ENCODE data around the gene CFAP54.
"Not testable (repeated sequence)": the region's sequence is repeated elsewhere in the genome, so short reads cannot be mapped to it uniquely, and the experiment has no call there.

The CFAP54 gene

GRCh38 chr12:96516472-96517430, 27.4 kb downstream of the CFAP54 start:
- peak; percentile 55 to 90 (median 76) for DNase-seq

DNA sequence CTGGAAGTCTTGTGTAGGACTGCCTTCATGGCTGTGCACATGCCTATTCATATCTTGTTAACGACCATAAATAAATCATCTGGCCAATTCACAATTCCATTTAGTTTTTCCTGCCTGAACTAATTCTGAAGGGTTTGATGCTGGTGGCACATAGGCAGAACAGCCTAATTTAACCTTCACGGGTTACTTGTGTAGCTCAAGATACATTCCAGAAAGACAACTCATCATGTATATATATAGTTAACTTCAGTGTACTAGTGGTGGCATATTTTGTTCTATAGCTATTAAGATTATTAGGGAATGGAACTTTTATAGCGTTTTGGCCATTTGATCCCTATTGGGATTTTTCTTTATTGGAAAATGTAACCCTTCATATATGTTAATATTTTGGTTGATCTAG, 31.4 kb downstream of the CFAP54 start:
- DNase-seq = no peak

DNA sequence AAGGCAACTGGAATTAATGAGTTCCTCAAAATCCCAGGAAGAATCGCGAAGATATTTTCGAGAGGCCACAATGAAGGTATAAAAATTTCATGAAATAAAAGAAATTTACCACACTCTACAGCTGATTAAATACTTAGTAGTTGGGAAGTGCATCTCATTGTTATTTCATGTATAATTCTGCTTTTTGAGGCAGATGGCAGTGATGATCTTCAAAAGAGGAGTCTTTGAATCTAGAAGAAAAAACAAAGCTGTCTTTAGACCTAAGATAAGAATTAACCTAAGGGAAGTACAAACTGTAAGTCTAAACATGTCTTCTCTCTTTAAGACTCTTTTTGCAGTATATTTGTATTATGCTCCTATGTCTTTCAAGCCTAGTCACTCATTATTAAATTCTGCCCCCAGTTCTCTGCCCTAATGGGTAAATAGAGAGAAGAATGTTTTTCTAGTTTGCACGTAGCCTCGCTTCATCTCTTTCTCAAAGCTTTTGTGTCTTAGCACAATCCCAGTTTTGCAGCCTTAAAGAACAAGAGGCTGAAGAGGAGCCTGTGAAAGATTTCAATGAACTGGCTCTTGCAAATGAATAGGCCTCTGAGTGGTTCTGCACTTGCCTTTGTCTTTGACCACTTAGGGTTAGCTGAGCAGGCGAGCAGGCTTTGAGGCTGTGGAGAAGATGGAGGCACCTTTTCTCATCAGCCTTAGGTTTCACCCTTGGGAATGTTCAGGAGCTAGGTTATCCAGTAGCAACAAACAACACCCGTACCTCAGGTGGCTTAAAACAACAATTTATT, 32.7 kb downstream of the CFAP54 start:
- no peak for DNase-seq

- DNase-seq = no peak
Measured at GRCh38 chr12:96522690-96523089, 33.3 kb downstream of the CFAP54 start.

- peak in 1 of 5 experiments; percentile 68 for DNase-seq
Measured at GRCh38 chr12:96526110-96526509, 36.7 kb downstream of the CFAP54 start.

- no peak for DNase-seq
Measured at GRCh38 chr12:96529912-96530311, 40.5 kb downstream of the CFAP54 start.

DNA sequence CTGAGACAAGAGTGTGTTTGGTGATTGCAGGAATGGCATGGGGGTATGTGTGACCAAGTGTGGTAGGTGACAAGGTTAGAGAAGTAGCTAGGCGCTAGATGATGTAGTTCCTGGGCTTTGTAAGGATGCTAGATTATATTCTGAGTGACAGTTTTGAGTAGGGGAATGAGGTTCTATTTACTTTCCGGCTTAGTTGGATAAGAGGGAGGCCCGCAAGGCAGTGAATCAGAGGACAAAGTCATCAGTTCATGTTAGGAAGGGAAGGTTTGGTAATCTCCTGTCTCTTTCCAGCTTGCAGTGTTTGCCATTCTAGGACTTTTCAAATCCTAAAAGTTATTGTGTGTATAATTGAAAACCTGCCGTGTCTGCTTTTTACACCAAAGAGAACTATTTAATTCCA, 45.0 kb downstream of the CFAP54 start:
- DNase-seq = no peak

GRCh38 chr12:96548384-96548783, 59.0 kb downstream of the CFAP54 start:
- DNase-seq = no peak

- DNase-seq = no peak
Measured at GRCh38 chr12:96549341-96549740, 60.0 kb downstream of the CFAP54 start.

GRCh38 chr12:96570579-96570978, 81.2 kb downstream of the CFAP54 start:
- no peak for DNase-seq

DNA sequence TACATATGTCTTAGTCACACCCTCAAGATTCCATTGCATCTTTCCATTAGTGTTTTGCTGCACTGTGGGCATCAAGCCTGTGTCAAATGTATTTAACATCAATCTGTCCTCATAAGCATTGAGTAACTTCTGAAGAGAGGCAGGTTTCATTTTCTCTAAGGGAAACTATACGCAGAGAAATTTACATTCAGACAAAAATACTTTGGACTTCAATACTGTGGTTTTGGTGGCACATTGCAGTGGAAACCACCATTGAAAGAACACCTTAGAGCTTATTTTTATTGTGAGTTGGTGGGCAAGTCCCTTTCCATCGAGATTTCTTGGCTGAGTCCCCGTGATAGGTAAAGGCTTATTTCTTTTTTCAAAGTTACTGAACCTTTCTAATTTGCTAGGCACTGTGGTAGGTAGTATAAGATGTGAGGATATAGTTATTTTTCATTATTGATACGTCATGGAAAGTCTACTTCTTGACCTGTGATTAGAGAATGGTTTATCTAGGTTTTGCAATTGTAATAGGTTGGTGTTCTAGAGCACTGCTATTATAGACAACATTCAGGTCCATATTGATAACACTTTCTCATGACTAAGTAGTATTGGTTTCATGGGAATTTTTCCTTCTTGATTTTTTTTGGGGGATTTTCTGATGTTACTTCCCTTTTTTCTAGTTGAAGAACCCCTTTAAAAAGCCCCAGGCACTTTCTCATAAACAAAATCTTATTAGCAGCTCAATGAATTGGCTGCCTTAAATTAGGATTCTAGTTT, 81.9 kb downstream of the CFAP54 start:
- DNase-seq = peak in 1 of 5 experiments; percentile 29

DNA sequence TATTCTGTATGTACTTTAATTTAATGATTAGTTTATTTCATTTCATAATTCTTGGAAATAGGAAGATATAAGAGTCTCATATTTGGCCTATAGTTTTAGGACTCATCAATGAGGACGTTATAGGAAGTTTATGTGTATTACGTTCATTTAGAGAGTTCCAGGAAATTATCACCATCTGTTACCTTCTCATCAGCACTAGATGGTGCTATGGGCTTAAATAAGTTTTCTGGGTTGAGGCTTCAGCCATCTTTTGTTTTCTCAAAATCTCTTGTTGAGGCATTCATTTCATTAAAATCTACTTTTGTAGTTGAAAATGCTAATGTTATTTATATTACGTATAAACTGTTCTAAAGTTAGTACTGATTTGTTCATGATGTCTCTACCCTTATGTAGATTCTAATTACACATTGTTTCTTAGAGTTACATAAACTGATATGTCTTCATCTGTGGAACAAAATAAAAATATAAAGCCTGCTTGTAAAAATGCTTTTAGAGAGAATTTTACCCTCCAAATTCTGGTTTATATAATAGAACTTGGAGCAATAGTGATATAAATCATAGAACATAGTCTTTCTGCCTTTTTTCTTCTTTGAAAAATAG, 89.2 kb downstream of the CFAP54 start:
- peak in 2 of 5 experiments; percentile 26 to 72 for DNase-seq

- no peak for DNase-seq
Measured at GRCh38 chr12:96585977-96586376, 96.6 kb downstream of the CFAP54 start.

DNA sequence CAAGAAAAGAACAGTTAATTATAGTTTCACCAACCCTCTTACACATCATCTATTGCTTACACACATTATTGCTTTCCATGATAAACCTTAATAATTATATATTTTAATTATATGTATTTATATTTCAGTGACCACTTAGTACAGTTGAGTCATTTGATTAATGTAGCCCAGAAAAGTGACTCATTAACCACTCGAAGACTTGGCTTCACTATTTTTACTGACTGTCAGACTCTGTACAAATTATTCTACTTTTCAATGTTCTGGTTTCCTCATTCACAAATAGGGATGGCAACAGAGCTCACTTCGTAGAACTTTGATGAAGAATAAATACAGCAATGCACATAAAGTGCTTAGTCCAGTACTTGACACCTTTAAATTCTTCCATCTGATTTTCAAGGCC, 98.3 kb downstream of the CFAP54 start:
- DNase-seq = no peak

GRCh38 chr12:96590970-96591369, 101.6 kb downstream of the CFAP54 start:
- DNase-seq = no peak

DNA sequence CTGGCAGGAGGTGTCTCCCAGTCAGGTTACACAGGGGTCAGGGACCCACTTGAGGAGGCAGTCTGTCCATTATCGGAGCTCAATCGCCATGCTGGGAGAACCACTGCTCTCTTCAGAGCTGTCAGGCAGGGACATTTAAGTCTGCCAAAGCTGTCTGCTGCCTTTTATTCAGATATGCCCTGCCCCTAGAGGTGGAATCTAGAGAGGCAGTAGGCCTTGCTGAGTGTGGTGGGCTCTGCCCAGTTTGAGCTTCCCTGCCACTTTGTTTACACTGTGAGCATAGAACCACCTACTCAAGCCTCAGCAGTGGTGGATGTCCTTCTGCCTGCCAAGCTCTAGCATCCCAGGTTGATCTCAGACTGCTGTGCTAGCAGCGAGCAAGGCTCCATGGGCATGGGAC, 115.0 kb downstream of the CFAP54 start:
- not testable (repeated sequence) for DNase-seq

DNA sequence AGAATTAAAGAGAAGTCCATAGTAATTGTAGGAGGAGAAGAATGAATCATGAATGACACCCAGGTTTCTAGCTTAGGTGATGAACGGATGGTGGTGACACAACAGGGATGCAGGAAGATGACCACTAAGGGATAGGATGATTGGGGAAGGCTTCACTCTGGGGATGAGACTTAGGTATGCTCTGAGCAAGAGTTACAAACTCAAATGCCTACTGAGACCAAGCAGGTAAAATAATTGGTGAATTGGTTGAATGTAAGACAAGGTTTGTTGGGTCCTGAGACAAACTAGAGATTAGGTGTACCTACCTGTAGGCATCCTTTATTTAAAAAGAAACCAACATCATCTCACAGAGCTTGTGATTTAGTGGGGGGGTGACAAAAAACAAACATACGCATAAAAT, 116.3 kb downstream of the CFAP54 start:
- no peak for DNase-seq

GRCh38 chr12:96606134-96606533, 116.8 kb downstream of the CFAP54 start:
- no peak for DNase-seq

GRCh38 chr12:96606644-96607043, 117.3 kb downstream of the CFAP54 start:
- no peak for DNase-seq

DNA sequence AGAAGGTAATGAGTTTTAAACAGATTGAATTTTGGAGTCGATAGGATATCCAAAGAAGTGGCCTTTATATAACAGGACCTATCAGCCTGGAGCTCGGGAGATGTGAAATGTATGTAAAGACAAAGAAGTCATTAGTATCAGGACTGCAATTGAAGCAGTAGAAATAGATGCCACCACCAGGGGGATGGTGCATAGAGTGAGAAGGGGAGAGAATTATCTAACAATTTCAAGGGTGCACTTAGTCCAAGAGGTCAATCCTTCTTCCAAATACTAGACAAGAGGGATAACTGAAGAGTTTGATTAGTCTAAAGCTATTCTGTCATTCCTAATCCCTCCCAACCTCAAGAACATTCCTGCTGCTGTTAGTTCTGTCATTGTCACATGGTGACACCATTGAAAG, 127.8 kb downstream of the CFAP54 start:
- DNase-seq = no peak

- DNase-seq = no peak
Measured at GRCh38 chr12:96623155-96623554, 133.8 kb downstream of the CFAP54 start.

DNA sequence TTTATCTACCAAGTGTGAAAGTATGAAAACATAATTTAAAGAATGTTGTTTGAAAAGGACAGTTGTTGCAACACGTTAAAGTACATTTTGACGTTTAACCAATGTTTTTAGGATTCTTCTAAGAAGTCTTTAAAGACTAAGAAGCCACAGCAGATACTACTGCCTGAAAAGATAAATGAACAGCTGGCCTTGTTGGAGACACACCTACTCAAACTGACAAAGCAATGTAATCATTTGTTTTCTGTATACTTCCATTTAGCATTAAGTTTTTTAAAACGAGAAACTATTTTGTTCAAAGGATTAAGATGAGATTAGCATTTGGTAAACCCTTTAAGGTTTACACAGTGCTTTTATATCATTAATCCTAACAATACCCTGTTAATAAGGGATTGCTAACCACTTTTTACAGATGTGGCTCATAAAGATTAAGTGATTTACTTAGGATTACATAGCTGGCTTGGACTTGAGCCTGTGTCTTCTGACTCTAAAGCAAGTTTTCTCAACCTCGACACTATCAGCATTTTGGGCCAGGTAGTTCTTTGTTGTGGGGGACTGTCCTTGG, 134.4 kb downstream of the CFAP54 start:
- no peak for DNase-seq

All from T-helper 2 cell (primary cell).